Left lung (tissue), 10 donors: Measurements from ENCODE around the gene CDC25B. TPM values are rescaled to one million over a fixed set of nuclear protein-coding genes. Genes with fewer than 3 reads are reported as not detected.

Experiments
- ATAC-seq: fragments of 200-7000 bp; cut with Tn5 transposase; one replicate; pipeline ENCODE4 v1.9.1; 2020; ENCODE audit warnings: moderate library complexity
- DNase-seq, 4 donors: peaks; one replicate each; pipeline ENCODE4 v3.0.0-alpha.2; 2013 to 2020
- H3K27ac ChIP-seq, 2 donors: fragments of 200-600 bp; sonication (generic) in 1 of 2; one replicate each; pipeline versions ENCODE4 v1.5.0 to v1.8.0; 2020 to 2021
- H3K27me3 ChIP-seq, 2 donors: fragments of 200-600 bp; sonication (generic) in 1 of 2; one replicate each; pipeline versions ENCODE4 v1.5.0 to v1.8.0; 2020 to 2021
- H3K36me3 ChIP-seq, 2 donors: fragments of 200-600 bp; sonication (generic) in 1 of 2; one replicate each; pipeline versions ENCODE4 v1.5.0 to v1.8.0; 2020 to 2021
- H3K4me1 ChIP-seq, 2 donors: fragments of 200-600 bp; one replicate each; pipeline ENCODE4 v1.8.0; 2021
- H3K4me3 ChIP-seq, 2 donors: fragments of 200-600 bp; sonication (generic) in 1 of 2; one replicate each; pipeline versions ENCODE4 v1.5.0 to v1.8.0; 2020 to 2021; ENCODE audit warnings: mild to moderate bottlenecking in 1 of 2
- H3K9me3 ChIP-seq, 2 donors: fragments of 200-600 bp; sonication (generic) in 1 of 2; one replicate each; pipeline versions ENCODE4 v1.5.0 to v1.8.0; 2020 to 2021
- CTCF ChIP-seq, 2 donors: fragments of 200-600 bp; sonication (generic) in 1 of 2; IDR thresholded peaks; one replicate each; pipeline versions ENCODE4 v1.5.0 to v1.8.0; 2021; ENCODE audit warnings: antibody characterized with exemption in 2 of 2
- intact Hi-C, 2 donors: fragments of 100-400 bp; cut with DNase I; formaldehyde crosslinking; loops; one replicate each; pipeline versions ENCODE4 v1.11.2 to v1.14.2; 2022
- polyA plus RNA-seq, 6 donors: library from polyadenylated mRNA; unstranded; fragments of 120-200 nt; gene quantifications; one replicate each; pipeline ENCODE4 v1.2.1, GENCODE V29; 2013; ENCODE audit not compliant: insufficient read length in 6 of 6
- total RNA-seq, 2 donors: library from RNA; stranded (reverse); fragmentation: NEBNext Ultra II Directional; extraction: Animal tissue kit (Norgen Biotek cat#: 25700); gene quantifications; one replicate each; pipeline ENCODE4 v1.2.1, GENCODE V29; 2021
- donor health status: DM: no; HTN: yes; CAD: no.
- donor health status: DM: no; HTN: no; CAD: no.

The CDC25B gene
- total and polyA plus RNA-seq, 8 donors = 50.8 to 121 (median 60.4) TPM

- Histone ChIP-seq H3K9me3 (no peaks in the 10 kb centered on the region), H3K27me3 (no peaks in the 10 kb centered on the region), H3K4me1 (peaks cover 48 to 75% of the 10 kb centered on the region in 2 donors), H3K36me3 (peaks cover 0 to 50% of the 10 kb centered on the region in 2 donors), H3K4me3 (peak overlapping the region; percentile 61 to 79), H3K27ac (peak overlapping the region; percentile 73 to 91)
- DNase-seq = peak in 1 of 4 donors; percentile 50
- intact Hi-C loops = no loop called here
- peak; percentile 4 for ATAC-seq
- no peak for TF ChIP-seq CTCF (IDR thresholded peaks at IDR 0.05)
Observed at GRCh38 chr20:3797592-3798372, 1.7 kb downstream of the CDC25B start.

- peak in 1 of 4 donors; percentile 29 for DNase-seq
- Histone ChIP-seq H3K4me1 (peaks cover 52 to 81% of the 10 kb centered on the region in 2 donors), H3K36me3 (peaks cover 0 to 56% of the 10 kb centered on the region in 2 donors), H3K27me3 (no peaks in the 10 kb centered on the region), H3K27ac (peak overlapping the region; percentile 51 to 91), H3K9me3 (no peaks in the 10 kb centered on the region), H3K4me3 (peak overlapping the region; percentile 61 to 79)
- TF ChIP-seq CTCF (IDR thresholded peaks at IDR 0.05) = no peak
- ATAC-seq = no peak
- intact Hi-C loops = no loop called here
Observed at GRCh38 chr20:3798373-3798768, 2.3 kb downstream of the CDC25B start.

GRCh38 chr20:3798908-3799248, 2.8 kb downstream of the CDC25B start:
- Histone ChIP-seq H3K27me3 (no peaks in the 10 kb centered on the region), H3K27ac (peak overlapping the region; percentile 51 to 91), H3K4me1 (peaks cover 57 to 86% of the 10 kb centered on the region in 2 donors), H3K9me3 (no peaks in the 10 kb centered on the region), H3K36me3 (peaks cover 0 to 61% of the 10 kb centered on the region in 2 donors), H3K4me3 (peak overlapping the region in 1 of 2 donors; percentile 79)
- ATAC-seq = no peak
- DNase-seq = no peak
- intact Hi-C loops = no loop called here
- TF ChIP-seq CTCF (IDR thresholded peaks at IDR 0.05) = no peak

- Histone ChIP-seq H3K4me1 (peaks cover 62 to 91% of the 10 kb centered on the region in 2 donors), H3K4me3 (no peak overlapping the region), H3K36me3 (peaks cover 0 to 76% of the 10 kb centered on the region in 2 donors), H3K27ac (peak overlapping the region; percentile 14 to 21), H3K27me3 (no peaks in the 10 kb centered on the region), H3K9me3 (no peaks in the 10 kb centered on the region)
- DNase-seq (no peak), ATAC-seq (no peak)
- no peak for TF ChIP-seq CTCF (IDR thresholded peaks at IDR 0.05)
- intact Hi-C loops = no loop called here
Observed at GRCh38 chr20:3800256-3800877, 4.3 kb downstream of the CDC25B start.

- DNase-seq (no peak), ATAC-seq (no peak)
- intact Hi-C loops = no loop called here
- TF ChIP-seq CTCF (IDR thresholded peaks at IDR 0.05) = no peak
- H3K4me3 ChIP-seq = no peak overlapping the region
- H3K27me3 ChIP-seq = no peaks in the 10 kb centered on the region
- peaks cover 63 to 94% of the 10 kb centered on the region in 2 donors for H3K4me1 ChIP-seq
- peaks cover 0 to 81% of the 10 kb centered on the region in 2 donors for H3K36me3 ChIP-seq
- no peaks in the 10 kb centered on the region for H3K9me3 ChIP-seq
- peak overlapping the region in 1 of 2 donors; percentile 21 for H3K27ac ChIP-seq
Observed at GRCh38 chr20:3800878-3801260, 4.8 kb downstream of the CDC25B start.
